HG03571 (cell line): ENCODE results near the gene PUS1.
"Not testable (repeated sequence)": the region's sequence is repeated elsewhere in the genome, so short reads cannot be mapped to it uniquely, and the experiment has no call there.

ENCODE experiments used
- ATAC-seq: cut with Tn5 transposase; IDR thresholded peaks from one replicate; pipeline ENCODE4 v1.9.1; 2021; ENCODE audit not compliant: unreplicated experiment

Gene PUS1

GRCh38 chr12:131959641-131960589 lies 30.8 kb downstream of the PUS1 start:
- no peak for ATAC-seq

- not testable (repeated sequence) for ATAC-seq
Observed at GRCh38 chr12:131960590-131961325, 31.7 kb downstream of the PUS1 start.

GRCh38 chr12:131961328-131961727 lies 32.3 kb downstream of the PUS1 start:
- ATAC-seq = not testable (repeated sequence)

GRCh38 chr12:131962069-131962468 lies 33.0 kb downstream of the PUS1 start:
- no peak for ATAC-seq

- no peak for ATAC-seq
Observed at GRCh38 chr12:131963381-131963780, 34.3 kb downstream of the PUS1 start.

- no peak for ATAC-seq
Observed at GRCh38 chr12:131965073-131965472, 36.0 kb downstream of the PUS1 start.

GRCh38 chr12:131971226-131971625 lies 42.1 kb downstream of the PUS1 start:
- no peak for ATAC-seq

GRCh38 chr12:131975228-131975627 lies 46.2 kb downstream of the PUS1 start:
- ATAC-seq = no peak

- no peak for ATAC-seq
Observed at GRCh38 chr12:131979606-131980005, 50.5 kb downstream of the PUS1 start.

- no peak for ATAC-seq
Observed at GRCh38 chr12:131980263-131980662, 51.2 kb downstream of the PUS1 start.

GRCh38 chr12:131981388-131981787 lies 52.3 kb downstream of the PUS1 start:
- ATAC-seq = no peak

- ATAC-seq = no peak
Observed at GRCh38 chr12:131982041-131982440, 53.0 kb downstream of the PUS1 start.

- ATAC-seq = no peak
Observed at GRCh38 chr12:131983026-131983425, 54.0 kb downstream of the PUS1 start.

GRCh38 chr12:131983554-131983953 lies 54.5 kb downstream of the PUS1 start:
- no peak for ATAC-seq

- ATAC-seq = no peak
Observed at GRCh38 chr12:131984334-131984733, 55.3 kb downstream of the PUS1 start.

- ATAC-seq = not testable (repeated sequence)
Observed at GRCh38 chr12:131985510-131985875, 56.4 kb downstream of the PUS1 start.

GRCh38 chr12:131986361-131986760 lies 57.3 kb downstream of the PUS1 start:
- no peak for ATAC-seq

GRCh38 chr12:131986910-131987309 lies 57.8 kb downstream of the PUS1 start:
- ATAC-seq = no peak

GRCh38 chr12:131987552-131987951 lies 58.5 kb downstream of the PUS1 start:
- no peak for ATAC-seq

- no peak for ATAC-seq
Observed at GRCh38 chr12:131988054-131988796, 59.1 kb downstream of the PUS1 start.

- ATAC-seq = no peak
Observed at GRCh38 chr12:131989021-131989420, 59.9 kb downstream of the PUS1 start.
